HEK293T (cell line): ENCODE data around the gene TLR6.
"Not testable (repeated sequence)": the region's sequence is repeated elsewhere in the genome, so short reads cannot be mapped to it uniquely, and the experiment has no call there.

ENCODE experiments used
- ARNT ChIP-seq: fragments of 450-650 bp; IDR thresholded peaks from 2 replicates; pipeline ENCODE4 v1.6.1; 2017; ENCODE audit warnings: mild to moderate bottlenecking
- BHLHE40 ChIP-seq: fragments of 450-650 bp; IDR thresholded peaks from 2 replicates; pipeline ENCODE4 v1.6.1; 2016; ENCODE audit warnings: mild to moderate bottlenecking, moderate library complexity, borderline replicate concordance
- LEF1 ChIP-seq: fragments of 450-650 bp; IDR thresholded peaks from 2 replicates; pipeline ENCODE4 v1.6.1; 2017; ENCODE audit warnings: mild to moderate bottlenecking, borderline replicate concordance
- NFRKB ChIP-seq: fragments of 450-650 bp; IDR thresholded peaks from 2 replicates; pipeline ENCODE4 v1.6.1; 2016; ENCODE audit warnings: mild to moderate bottlenecking, moderate library complexity
- SUZ12 ChIP-seq: fragments of 450-650 bp; IDR thresholded peaks from 2 replicates; pipeline ENCODE4 v1.6.1; 2016; ENCODE audit warnings: mild to moderate bottlenecking
- TARDBP ChIP-seq: fragments of 450-650 bp; IDR thresholded peaks from 2 replicates; pipeline ENCODE4 v1.6.1; 2016

DNA sequence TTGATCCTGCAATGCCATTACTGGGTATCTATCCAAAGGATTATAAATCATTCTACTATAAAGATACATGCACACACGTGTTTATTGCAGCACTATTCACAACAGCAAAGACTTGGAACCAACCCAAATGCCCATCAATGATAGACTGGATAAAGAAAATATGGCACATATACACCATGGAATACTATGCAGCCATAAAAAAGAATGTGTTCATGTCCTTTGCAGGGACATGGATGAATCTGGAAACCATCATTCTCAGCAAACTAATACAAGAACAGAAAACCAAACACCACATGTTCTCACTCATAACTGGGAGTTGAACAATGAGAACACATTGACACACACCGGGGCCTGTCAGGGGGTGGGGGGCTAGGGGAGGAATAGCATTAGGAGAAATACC is 78.7 kb downstream of the TLR6 start:
- not testable (repeated sequence) for TF ChIP-seq BHLHE40, LEF1, SUZ12, NFRKB, TARDBP, ARNT
